Measurements from ENCODE around the gene ZNF267. TPM values are rescaled to one million over a fixed set of nuclear protein-coding genes. Genes with fewer than 3 reads are reported as not detected.

The ZNF267 gene
- total and polyA plus RNA-seq, 2 donors (not counting 3 experiments of a cell fraction or from before 2014, with no cell fraction given), result 5.2 to 19.1 TPM

GRCh38 chr16:31876951-31877828, 3.6 kb downstream of the ZNF267 start:
- BruUV-seq (replicated peaks), result no TSS peak
- no peaks in the 10 kb centered on the region for H3K27me3 ChIP-seq (ENCODE audit: control insufficient read depth in 2 of 2, insufficient read depth in 2 of 2, low read length in 2 of 2)
- H3K9ac ChIP-seq (replicated peaks; ENCODE audit: extremely low read depth, insufficient read depth, low read length), result peak overlapping the region; percentile 22
- H3K9me1 ChIP-seq (replicated peaks; ENCODE audit: control insufficient read depth, extremely low read depth, insufficient read depth, low read length), result no peaks in the 10 kb centered on the region
- ChIA-PET CTCF (interaction anchor here (1.7 kb wide), 1 partner anchor 9 kb away, joined by 15 read pairs; no protein-coding TSS in a partner anchor), POLR2A (no interaction called here)
- no peak overlapping the region for H2AFZ ChIP-seq (ENCODE audit: low read depth, low read length)
- peaks cover 86% of the 10 kb centered on the region for H3K79me2 ChIP-seq (ENCODE audit: control insufficient read depth, insufficient read depth, low read length)
- H3K27ac ChIP-seq (ENCODE audit: insufficient read depth, low read depth, low read length), result peak overlapping the region; percentile 75
- DNase-seq (ENCODE audit: low read depth, low spot score) (peak; percentile 83), FAIRE-seq (peak; percentile 71)
- H3K9me3 ChIP-seq (replicated peaks; ENCODE audit: control insufficient read depth, insufficient read depth, low read length), result no peaks in the 10 kb centered on the region
- dilution Hi-C loops (cut with MboI; ENCODE audit: extremely low pct_ligation_motif_present, low sequenced_read_pairs), result no loop called here
- peaks cover 50% of the 10 kb centered on the region for H3K4me1 ChIP-seq (ENCODE audit: control insufficient read depth, extremely low read depth, insufficient read depth, low read length)
- H3K4me2 ChIP-seq (ENCODE audit: insufficient read depth, low read length), result peak overlapping the region; percentile 6
- intact Hi-C loops (cut with micrococcal nuclease), result no loop called here
- H3K36me3 ChIP-seq (ENCODE audit: control insufficient read depth in 2 of 2, extremely low read depth in 1 of 2, insufficient read depth in 2 of 2, low read length in 2 of 2), result peaks cover 0 to 2% of the 10 kb centered on the region in 2 experiments
- TF ChIP-seq FOS (IDR thresholded peaks at IDR 0.05; ENCODE audit: borderline replicate concordance, insufficient read depth, low read length), result peak; percentile 48
- TF ChIP-seq JUN (IDR thresholded peaks at IDR 0.05; ENCODE audit: borderline replicate concordance, insufficient read depth, insufficient read length, low read depth), result peak; percentile 6
- TF ChIP-seq MYC (IDR thresholded peaks at IDR 0.05; ENCODE audit: low read depth, low read length), result no peak
- TF ChIP-seq POLR2AphosphoS5 (IDR thresholded peaks at IDR 0.05; ENCODE audit: insufficient read depth, low read depth, low read length), result peak; percentile 14
- H3K4me3 ChIP-seq (replicated peaks in 1 of 3; ENCODE audit: insufficient read depth in 1 of 3, low read depth in 1 of 3, low read length in 3 of 3), result no peak overlapping the region
- peaks cover 3% of the 10 kb centered on the region for H4K20me1 ChIP-seq (replicated peaks; ENCODE audit: control insufficient read depth, extremely low read depth, insufficient read depth, low read length)

- TF ChIP-seq POLR2AphosphoS5 (IDR thresholded peaks at IDR 0.05; ENCODE audit: insufficient read depth, low read depth, low read length) (peak; percentile 5), EZH2 (IDR thresholded peaks at IDR 0.05; ENCODE audit: borderline replicate concordance, low read depth, low read length, severe bottlenecking) (no peak), MAX (IDR thresholded peaks at IDR 0.05; ENCODE audit: insufficient read depth, insufficient read length) (no peak), JUN (IDR thresholded peaks at IDR 0.05; ENCODE audit: borderline replicate concordance, insufficient read depth, insufficient read length, low read depth) (no peak)
- no peaks in the 10 kb centered on the region for H3K9me3 ChIP-seq (replicated peaks; ENCODE audit: control insufficient read depth, insufficient read depth, low read length)
- ChIA-PET CTCF (interaction anchor here (1.7 kb wide), 1 partner anchor 10 kb away, joined by 15 read pairs; no protein-coding TSS in a partner anchor), POLR2A (no interaction called here)
- H3K4me2 ChIP-seq (ENCODE audit: insufficient read depth, low read length), result peak overlapping the region; percentile 6
- peak overlapping the region; percentile 22 for H3K9ac ChIP-seq (replicated peaks; ENCODE audit: extremely low read depth, insufficient read depth, low read length)
- BruUV-seq (replicated peaks), result no TSS peak
- intact Hi-C loops (cut with micrococcal nuclease), result no loop called here
- DNase-seq (ENCODE audit: low read depth, low spot score) (no peak), FAIRE-seq (no peak)
- peaks cover 10% of the 10 kb centered on the region for H4K20me1 ChIP-seq (replicated peaks; ENCODE audit: control insufficient read depth, extremely low read depth, insufficient read depth, low read length)
- peaks cover 50% of the 10 kb centered on the region for H3K4me1 ChIP-seq (ENCODE audit: control insufficient read depth, extremely low read depth, insufficient read depth, low read length)
- H3K9me1 ChIP-seq (replicated peaks; ENCODE audit: control insufficient read depth, extremely low read depth, insufficient read depth, low read length), result no peaks in the 10 kb centered on the region
- no peak overlapping the region for H2AFZ ChIP-seq (ENCODE audit: low read depth, low read length)
- H3K27ac ChIP-seq (ENCODE audit: insufficient read depth, low read depth, low read length), result peak overlapping the region; percentile 75
- peaks cover 94% of the 10 kb centered on the region for H3K79me2 ChIP-seq (ENCODE audit: control insufficient read depth, insufficient read depth, low read length)
- H3K27me3 ChIP-seq (ENCODE audit: control insufficient read depth in 2 of 2, insufficient read depth in 2 of 2, low read length in 2 of 2), result no peaks in the 10 kb centered on the region
- H3K36me3 ChIP-seq (ENCODE audit: control insufficient read depth in 2 of 2, extremely low read depth in 1 of 2, insufficient read depth in 2 of 2, low read length in 2 of 2), result peaks cover 0 to 2% of the 10 kb centered on the region in 2 experiments
- H3K4me3 ChIP-seq (replicated peaks in 1 of 3; ENCODE audit: insufficient read depth in 1 of 3, low read depth in 1 of 3, low read length in 3 of 3), result no peak overlapping the region
- dilution Hi-C loops (cut with MboI; ENCODE audit: extremely low pct_ligation_motif_present, low sequenced_read_pairs), result no loop called here
Measured at GRCh38 chr16:31877876-31878642, 4.5 kb downstream of the ZNF267 start.
